Kidney (tissue), 14 donors: ENCODE measurements around the gene ENOX1. TPM values are rescaled to one million over a fixed set of nuclear protein-coding genes. Genes with fewer than 3 reads are reported as not detected.

Experiments
- DNase-seq, 5 donors: peaks; one replicate each; pipeline ENCODE4 v3.0.0-alpha.2; 2013 to 2020
- FAIRE-seq: peaks from 2 replicates; lab custom pipeline; 2012; peaks lifted over from hg19 to GRCh38; lab: Jason Lieb, UNC
- H3K27ac ChIP-seq, 2 donors: one replicate each; pipeline ENCODE4 v1.7.0; 2013; ENCODE audit warnings: low read depth in 2 of 2, low read length in 2 of 2, inconsistent platforms in 1 of 2
- H3K27me3 ChIP-seq: one replicate; pipeline ENCODE4 v1.7.1; 2013; ENCODE audit warnings: low read length, inconsistent platforms; ENCODE audit not compliant: control insufficient read depth, insufficient read depth
- H3K36me3 ChIP-seq, 3 donors: one replicate each; pipeline versions ENCODE4 v1.7.0 to v1.7.1; 2013; ENCODE audit warnings: low read length in 3 of 3, control low read depth in 1 of 3, inconsistent platforms in 1 of 3; ENCODE audit not compliant: insufficient read depth in 3 of 3, control insufficient read depth in 2 of 3
- H3K4me1 ChIP-seq, 3 donors: one replicate each; pipeline versions ENCODE4 v1.7.0 to v1.7.1; 2013; ENCODE audit warnings: low read length in 3 of 3, inconsistent platforms in 1 of 3, low read depth in 1 of 3; ENCODE audit not compliant: control insufficient read depth in 2 of 3, insufficient read depth in 2 of 3
- H3K4me3 ChIP-seq, 3 donors: one replicate each; pipeline versions ENCODE4 v1.7.0 to v1.8.1; 2013; ENCODE audit warnings: low read length in 3 of 3, control low read depth in 1 of 3, inconsistent platforms in 1 of 3
- H3K9ac ChIP-seq, 3 donors: one replicate each; pipeline versions ENCODE4 v1.7.0 to v1.7.1; 2013; ENCODE audit warnings: low read length in 3 of 3, control low read depth in 1 of 3, inconsistent platforms in 1 of 3
- H3K9me3 ChIP-seq, 3 donors: one replicate each; pipeline versions ENCODE4 v1.7.0 to v1.7.1; 2013; ENCODE audit warnings: low read length in 3 of 3, control low read depth in 1 of 3, inconsistent platforms in 1 of 3; ENCODE audit not compliant: control insufficient read depth in 2 of 3, insufficient read depth in 1 of 3
- CTCF ChIP-seq: IDR thresholded peaks from 3 replicates; pipeline ENCODE4 v1.5.1; 2012; ENCODE audit warnings: mild to moderate bottlenecking, moderate library complexity, borderline replicate concordance; ENCODE audit not compliant: insufficient read depth; ENCODE audit errors: extremely low read depth
- intact Hi-C: fragments of 100-400 bp; cut with DNase I; formaldehyde crosslinking; loops from one replicate; pipeline ENCODE4 v1.11.1; 2022
- polyA plus RNA-seq: library from polyadenylated mRNA; stranded (reverse); fragments of 350-450 nt; fragmentation: Illumina TruSeq; extraction: RNeasy Lipid Tissue Mini Kit (QIAGEN cat#74804); gene quantifications from one replicate; pipeline ENCODE4 v1.2.3, GENCODE V29; 2014; ENCODE audit warnings: low read depth, low replicate concordance; ENCODE audit not compliant: insufficient read depth
- total RNA-seq: library from RNA; stranded (reverse); fragmentation: NEBNext Ultra II Directional; extraction: Animal tissue kit (Norgen Biotek cat#: 25700); gene quantifications from one replicate; pipeline ENCODE4 v1.2.1, GENCODE V29; 2021
- donor health status: control.
- donor health status: control.
- donor health status: control.
- donor health status: control.
- donor health status: control.
- donor health status: DM: yes; HTN: yes; CAD: no.
- donor health status: Normal renal cell carcinoma (clear cell type).

The ENOX1 gene
- total and polyA plus RNA-seq, 2 donors from 2014 or later = 4.9 to 6.8 TPM

- Histone ChIP-seq H3K4me3 (no peak overlapping the region), H3K4me1 (peaks cover 6 to 18% (median 7%) of the 10 kb centered on the region in 3 donors), H3K27ac (no peak overlapping the region), H3K27me3 (no peaks in the 10 kb centered on the region), H3K9ac (no peak overlapping the region), H3K9me3 (no peaks in the 10 kb centered on the region), H3K36me3 (no peaks in the 10 kb centered on the region)
- FAIRE-seq (no peak), DNase-seq (no peak)
- no peak for TF ChIP-seq CTCF
- intact Hi-C loops = no loop called here
Measured at GRCh38 chr13:43389573-43389972, 397.2 kb downstream of the ENOX1 start.

- peak overlapping the region in 1 of 3 donors; percentile 9 for H3K4me3 ChIP-seq
- TF ChIP-seq CTCF = no peak
- H3K27me3 ChIP-seq = no peaks in the 10 kb centered on the region
- intact Hi-C loops = no loop called here
- H3K27ac ChIP-seq = peak overlapping the region; percentile 51 to 73
- FAIRE-seq = peak; percentile 90
- no peaks in the 10 kb centered on the region for H3K9me3 ChIP-seq
- H3K9ac ChIP-seq = no peak overlapping the region
- DNase-seq = peak in 3 of 5 donors; percentile 11 to 79 (median 67)
- no peaks in the 10 kb centered on the region for H3K36me3 ChIP-seq
- peaks cover 6 to 21% (median 7%) of the 10 kb centered on the region in 3 donors for H3K4me1 ChIP-seq
Measured at GRCh38 chr13:43388282-43389034, 398.3 kb downstream of the ENOX1 start.

GRCh38 chr13:43387880-43388279 is 398.9 kb downstream of the ENOX1 start:
- no peak for TF ChIP-seq CTCF
- intact Hi-C loops = no loop called here
- Histone ChIP-seq H3K27ac (peak overlapping the region in 1 of 2 donors; percentile 51), H3K27me3 (no peaks in the 10 kb centered on the region), H3K4me3 (no peak overlapping the region), H3K4me1 (peaks cover 6 to 21% (median 7%) of the 10 kb centered on the region in 3 donors), H3K9me3 (no peaks in the 10 kb centered on the region), H3K36me3 (no peaks in the 10 kb centered on the region), H3K9ac (no peak overlapping the region)
- DNase-seq (no peak), FAIRE-seq (no peak)
